UCSD-AML1 (cell line): ENCODE results near the gene ITGB8.

Experiments
- DNase-seq: peaks from one replicate; lab custom pipeline; 2025; ENCODE audit not compliant: unreplicated experiment; lab: John Stamatoyannopoulos, UW

ITGB8 gene

DNA sequence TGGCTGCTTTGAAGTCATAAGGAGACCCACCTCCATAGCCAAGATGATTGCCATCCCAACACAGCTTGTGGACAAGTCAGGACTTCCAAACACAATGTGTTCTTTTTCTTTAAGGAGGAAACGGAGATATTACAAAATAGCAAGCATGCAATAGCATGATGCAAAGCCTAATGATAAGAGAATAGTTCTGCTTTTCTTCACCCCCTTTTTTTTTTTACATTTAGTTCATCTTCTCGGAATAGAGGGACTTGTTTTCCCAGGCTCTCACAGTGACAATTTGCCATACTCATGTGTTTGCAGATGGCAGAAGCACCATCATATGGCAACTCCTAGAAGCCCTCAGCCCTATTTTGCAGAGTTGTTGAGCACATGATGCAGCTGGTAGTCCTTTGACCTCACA is 119.8 kb downstream of the ITGB8 start:
- DNase-seq = no peak

DNA sequence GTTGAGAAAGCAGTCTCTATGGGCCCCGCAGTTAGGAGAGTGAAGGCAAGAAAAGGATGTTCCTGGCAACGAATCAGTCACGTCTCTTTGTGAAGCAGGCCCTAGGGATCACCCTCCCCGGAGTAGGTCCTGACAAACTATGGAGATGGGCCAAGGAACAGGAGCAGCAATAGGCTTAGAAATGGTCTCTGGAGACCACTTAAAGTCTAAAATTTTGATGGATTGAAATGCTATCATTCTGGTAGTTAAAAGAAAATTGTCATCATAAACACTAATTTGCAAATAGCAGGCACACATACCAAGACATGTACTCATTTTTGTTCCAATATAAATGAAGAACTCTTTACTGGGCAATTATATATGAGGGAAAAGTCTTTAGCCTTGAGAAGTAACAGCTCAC is 123.5 kb downstream of the ITGB8 start:
- DNase-seq = no peak

DNA sequence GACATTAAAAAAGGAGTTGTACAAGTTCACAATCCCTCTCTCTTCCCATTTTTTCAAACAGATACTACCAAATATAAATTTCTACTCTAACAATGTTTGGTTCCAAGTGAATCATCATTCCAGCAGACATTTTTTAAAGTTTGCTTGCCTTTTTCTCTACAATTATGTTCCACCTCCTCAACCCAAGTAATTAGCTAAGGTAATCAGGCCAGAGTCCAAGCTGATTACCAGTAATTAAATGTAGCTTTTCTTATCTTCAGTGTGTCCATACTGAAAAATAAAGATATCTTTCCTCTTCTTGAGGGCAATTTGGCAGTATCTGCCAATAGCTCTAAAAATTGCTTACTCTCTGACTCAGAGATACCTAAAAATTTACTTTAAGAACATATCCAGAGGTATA is 126.0 kb downstream of the ITGB8 start:
- DNase-seq = no peak

DNA sequence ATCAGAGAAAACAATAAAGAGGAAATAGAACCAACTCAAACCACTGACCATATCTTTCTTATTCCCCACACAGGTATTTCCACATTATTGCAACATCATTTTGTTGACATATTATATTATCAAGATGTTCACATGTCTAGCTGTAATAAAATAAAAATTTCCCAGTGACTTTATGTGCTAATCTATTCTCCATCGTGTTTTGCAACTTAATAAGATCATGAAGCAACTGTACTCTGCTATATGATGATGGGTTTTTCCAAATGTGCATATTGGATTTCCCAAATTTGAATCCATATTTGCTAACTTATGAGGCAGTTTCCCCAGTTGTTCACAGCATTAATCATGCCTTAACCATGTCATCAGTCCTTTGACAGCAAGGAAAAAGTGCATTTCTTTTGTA is 127.8 kb downstream of the ITGB8 start:
- DNase-seq = no peak

DNA sequence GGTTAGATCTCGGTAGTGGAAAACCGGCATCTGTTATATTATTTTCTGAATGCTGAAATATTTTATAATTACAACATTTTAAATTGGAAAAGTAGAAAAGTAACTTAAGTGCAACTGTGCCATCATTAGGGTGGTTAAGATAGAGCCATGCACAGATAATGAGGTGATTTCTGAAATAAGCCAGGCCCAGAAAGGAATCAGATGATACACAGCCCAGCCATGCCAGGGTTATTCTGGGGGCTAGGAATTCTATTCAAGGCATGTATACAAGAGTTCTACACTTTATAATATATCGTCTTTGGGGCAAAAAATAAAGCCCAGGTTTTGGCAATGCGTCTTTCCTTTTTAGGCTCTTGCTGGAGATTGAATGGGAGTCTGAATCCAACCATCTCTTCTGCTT is 128.7 kb downstream of the ITGB8 start:
- DNase-seq = no peak

DNA sequence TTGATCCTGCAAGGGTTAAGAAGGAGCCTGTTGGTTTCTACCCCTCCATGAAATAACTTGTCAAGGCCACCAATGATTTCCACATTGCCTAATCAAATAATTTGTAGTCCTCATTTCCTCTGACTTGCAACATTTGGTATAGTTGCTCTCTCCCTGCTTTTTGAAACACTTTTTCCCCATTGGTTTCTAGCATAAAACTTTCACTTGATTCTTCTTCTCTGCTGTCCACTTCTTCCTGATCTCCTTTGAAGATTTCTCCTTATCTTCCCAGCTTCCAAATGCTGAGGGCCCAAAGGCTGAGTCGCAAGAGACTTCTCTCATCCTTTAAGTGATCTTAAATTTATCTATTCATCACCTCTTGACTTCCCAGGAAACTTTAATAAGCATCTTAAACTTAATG is 134.2 kb downstream of the ITGB8 start:
- no peak for DNase-seq
